HG03469 (cell line): ENCODE measurements around the gene NFIX.
"Not testable (repeated sequence)": the region's sequence is repeated elsewhere in the genome, so short reads cannot be mapped to it uniquely, and the experiment has no call there.

Experiments used
- ATAC-seq: cut with Tn5 transposase; IDR thresholded peaks from one replicate; pipeline ENCODE4 v1.9.1; 2021; ENCODE audit warnings: mild to moderate bottlenecking, moderate library complexity, moderate number of reproducible peaks; ENCODE audit not compliant: unreplicated experiment

The NFIX gene

DNA sequence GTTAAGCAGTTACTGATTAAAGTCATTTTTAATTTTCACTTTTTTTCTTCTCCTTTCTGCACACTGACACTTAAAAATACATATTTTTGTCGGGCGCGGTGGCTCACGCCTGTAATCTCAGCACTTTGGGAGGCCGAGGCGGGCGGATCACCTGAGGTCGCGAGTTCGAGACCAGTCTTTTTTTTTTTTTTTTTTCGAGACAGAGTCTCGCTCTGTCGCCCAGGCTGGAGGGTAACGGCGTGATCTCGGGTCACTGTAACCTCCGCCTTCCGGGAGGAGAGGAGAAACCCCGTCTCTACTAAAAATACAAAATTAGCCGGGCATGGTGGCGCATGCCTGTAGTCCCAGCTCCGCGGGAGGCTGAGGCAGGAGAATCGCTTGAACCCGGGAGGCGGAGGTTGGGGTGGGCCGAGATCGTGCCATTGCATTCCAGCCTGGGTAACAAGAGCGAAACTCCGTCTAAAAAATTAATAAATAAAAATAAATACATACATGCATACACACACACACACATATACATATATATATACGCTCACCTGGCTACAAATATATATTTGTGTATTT is 37.8 kb upstream of the NFIX start:
- ATAC-seq: not testable (repeated sequence)

DNA sequence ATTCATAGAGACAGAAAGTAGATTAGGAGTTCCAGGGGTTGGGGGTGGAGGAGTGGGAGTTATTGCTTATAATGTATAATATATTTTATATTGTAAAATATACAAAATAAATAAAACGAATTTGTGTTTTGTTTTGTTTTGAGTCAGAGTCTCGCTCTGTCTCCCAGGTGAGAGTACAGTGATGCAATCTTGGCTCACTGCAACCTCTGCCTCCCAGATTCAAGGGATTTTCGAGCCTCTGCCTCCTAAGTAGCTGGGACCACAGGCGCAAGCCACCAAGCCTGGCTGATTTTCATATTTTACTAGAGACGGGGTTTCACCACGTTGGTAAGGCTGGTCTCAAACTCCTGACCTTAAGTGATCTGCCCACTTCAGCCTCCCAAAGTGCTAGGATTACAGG is 35.8 kb upstream of the NFIX start:
- ATAC-seq: no peak

DNA sequence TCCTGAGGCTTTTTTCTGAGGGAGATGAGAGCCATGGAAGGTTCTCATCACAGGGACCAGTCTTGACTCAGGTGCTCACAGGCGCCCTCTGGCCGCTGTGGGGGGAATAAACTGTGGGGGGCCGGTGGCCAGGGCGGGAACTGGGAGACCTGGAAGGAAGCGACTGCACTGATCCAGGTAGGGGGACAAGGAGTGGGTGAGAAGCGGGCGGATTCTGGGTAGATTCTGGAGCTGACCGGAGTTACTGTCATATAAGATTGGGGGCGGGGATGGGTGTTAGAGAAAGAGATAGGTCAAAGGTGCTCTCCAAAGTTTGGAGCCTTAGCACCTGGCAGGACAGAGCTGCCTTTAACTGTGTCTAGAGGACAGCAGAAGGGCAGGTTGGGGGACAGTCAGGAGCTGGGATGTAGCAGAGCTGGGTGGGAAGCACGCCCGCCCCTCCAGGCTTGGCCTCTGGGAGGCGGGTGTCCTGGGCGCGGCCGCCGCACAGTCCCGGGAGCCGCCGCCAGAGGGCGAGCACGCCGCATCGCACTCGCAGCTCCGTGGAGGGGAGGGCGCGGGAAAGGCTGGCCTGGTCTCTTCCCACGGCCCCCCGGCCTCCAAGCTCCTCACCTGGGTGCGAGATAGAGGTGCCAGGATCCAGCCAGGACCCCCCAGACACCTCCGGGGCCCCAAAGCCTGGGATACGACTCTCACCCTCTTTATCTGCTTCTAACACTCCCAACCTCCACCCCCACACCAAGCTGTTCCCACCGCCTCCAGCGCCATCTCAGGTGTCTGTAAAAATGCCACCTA is 30.1 kb upstream of the NFIX start:
- ATAC-seq: no peak

DNA sequence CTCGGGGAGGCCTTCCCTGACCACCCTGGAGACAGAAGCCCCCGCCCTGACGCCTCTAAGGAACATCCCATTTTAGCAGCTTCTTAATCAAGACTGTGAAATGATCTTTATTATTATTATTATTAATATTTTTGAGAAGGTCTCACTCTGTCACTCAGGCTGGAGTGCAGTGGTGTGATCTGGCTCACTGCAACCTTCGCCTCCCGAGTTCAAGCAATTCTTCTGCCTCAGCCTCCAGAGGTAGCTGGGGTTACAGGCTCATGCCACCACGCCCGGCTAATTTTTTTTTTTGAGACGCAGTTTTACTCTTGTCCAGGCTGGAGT is 29.5 kb upstream of the NFIX start:
- ATAC-seq: no peak

DNA sequence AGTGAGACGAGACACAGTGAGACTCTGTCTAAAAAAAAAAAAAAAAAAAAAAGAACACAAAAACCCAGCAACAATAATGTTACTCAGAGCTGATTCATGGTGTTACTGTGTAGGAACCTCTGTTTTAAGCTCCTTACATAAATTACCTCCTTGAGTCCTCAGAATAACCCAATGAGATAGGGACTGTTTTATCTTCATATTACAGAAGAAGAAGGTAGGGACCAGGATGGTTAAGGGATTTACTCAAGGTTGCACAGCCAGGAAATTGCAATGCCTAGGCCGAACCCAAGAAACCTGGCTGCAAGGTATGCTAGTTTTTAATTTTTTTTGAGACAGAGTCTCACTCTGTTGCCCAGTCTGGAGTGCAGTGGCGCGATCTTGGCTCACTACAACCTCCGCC is 27.4 kb upstream of the NFIX start:
- ATAC-seq: no peak

DNA sequence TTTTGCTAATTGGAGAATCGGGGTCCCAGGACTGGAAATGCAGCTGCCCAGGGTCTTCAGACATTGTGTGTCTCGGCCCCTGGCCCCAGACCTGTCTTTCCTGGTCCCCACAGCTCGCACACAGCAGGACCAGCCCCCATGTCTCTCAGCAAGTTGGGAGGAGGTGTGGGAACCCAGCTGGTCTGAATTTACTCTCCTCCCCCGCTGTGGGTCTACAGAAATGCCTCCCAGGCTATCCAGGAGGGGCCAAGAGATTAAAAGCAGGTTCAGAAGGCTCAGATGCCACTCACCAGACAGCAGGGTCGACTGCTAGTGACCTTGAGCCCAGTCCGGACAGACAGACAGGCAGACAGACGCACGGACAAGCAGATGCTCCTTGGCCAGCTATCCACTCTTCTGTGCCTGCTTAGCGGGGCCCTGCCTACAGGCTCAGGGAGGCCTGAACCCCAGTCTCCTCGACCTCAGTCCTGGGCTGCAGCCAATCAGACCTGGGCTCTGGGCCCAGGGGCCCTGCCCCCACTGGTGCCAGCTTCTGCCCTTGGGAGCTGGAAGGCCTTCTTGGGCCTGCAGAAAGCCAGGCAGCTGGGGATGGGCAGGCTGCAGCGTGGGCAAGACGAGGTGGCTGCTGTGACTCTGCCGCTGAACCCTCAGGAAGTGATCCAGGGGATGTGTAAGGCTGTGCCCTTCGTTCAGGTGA is 25.8 kb upstream of the NFIX start, which contains the start of gene DAND5:
Gene DAND5 (plus strand): TSS at position 285 of the 697 bp plus-strand sequence. CDS start 85 bp downstream, at position 370.
- no peak for ATAC-seq

DNA sequence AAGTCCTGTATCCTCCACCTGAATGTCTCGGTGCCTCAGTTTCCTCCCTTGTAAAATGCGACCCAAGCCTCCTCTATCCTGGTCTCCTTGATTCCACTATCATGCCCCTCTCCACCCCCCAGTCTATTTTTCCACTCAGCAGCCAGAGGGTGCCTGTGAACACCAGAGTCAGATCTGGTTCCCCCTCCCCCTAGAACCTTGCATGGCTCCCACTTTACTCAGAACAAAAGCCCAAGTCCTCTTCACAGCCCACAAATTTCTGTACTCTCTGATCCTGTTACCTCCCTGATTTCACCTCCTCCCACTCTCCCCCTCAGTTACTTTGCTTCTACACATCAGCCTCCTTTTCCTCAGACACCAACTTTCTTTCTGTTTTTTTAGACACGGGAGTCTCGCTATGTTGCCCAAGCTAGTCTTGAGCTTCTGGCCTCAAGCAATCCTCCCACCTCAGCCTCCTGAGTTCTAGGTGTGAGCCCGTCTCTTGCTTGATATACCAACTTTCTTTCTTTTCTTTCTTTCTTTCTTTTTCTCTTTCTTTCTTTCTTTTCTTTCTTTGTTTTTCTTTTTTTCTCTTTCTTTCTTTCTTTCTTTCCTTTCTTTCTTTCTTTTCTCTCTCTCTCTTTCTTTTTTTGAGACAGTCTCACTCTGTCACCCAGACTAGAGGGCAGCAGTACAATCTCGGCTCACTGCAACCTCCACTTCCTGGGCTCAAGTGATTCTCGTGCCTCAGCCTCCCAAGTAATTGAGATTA is 25.0 kb upstream of the NFIX start:
- ATAC-seq: no peak

DNA sequence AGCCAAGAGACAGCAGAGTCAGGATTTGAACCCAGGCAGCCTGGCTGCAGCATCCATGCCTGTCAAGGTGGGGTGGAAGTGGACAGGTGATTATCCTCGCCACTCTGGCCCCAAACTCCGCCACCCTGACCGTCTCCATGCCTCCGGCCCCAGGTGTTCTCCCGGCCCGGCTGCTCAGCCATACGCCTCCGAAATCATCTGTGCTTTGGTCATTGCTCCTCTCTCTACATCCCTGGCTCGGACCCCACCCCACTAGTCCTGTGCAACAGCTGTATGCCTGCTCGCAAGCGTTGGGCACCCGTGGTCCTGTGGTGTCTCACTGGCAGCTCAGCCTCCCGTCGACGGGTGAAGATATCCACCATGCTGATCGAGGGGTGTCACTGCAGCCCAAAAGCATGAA is 22.0 kb upstream of the NFIX start:
- ATAC-seq: no peak

DNA sequence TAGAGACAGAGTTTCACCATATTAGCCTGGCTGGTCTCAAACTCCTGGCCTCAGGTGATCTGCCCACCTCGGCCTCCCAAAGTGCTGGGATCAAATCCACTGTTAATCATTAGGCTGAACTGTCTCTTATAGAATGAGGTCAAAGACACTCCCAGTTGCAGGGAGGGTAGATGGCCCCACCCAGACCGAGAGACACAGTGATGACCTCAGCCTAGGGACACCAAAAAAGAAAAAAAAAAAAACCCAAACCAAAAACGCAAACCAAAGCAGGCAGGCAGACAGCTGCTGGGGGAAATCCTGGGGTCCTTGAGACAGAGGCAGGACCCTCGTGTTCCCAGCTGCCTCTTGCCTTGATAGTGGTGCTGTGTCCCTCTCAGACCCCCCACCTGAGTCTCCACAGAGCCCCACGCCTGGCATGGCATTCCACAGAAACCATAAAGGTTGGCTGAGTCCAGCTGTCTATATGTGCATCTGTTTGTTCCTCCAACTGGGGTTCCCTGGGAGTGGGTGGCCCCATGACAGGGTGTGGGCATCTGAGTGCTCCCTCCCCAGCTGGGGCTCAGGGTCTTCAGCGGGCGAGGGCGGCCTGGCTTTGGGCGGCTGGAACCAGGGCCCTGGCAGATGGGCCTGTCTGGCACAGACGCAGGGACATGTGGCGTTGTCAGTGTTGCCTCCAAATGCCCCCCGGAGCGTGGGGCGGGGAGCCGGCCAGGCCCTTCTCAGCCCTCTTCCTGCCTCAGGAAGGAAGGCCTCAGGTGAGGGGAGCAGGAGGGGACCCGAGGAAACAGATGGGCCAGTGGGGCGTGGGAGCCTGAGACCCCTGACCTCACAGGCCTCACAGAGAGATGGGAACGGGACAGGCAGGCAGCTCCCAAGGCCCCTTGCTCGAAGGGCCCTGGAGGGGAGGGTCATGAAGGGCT is 20.7 kb upstream of the NFIX start:
- ATAC-seq: no peak

DNA sequence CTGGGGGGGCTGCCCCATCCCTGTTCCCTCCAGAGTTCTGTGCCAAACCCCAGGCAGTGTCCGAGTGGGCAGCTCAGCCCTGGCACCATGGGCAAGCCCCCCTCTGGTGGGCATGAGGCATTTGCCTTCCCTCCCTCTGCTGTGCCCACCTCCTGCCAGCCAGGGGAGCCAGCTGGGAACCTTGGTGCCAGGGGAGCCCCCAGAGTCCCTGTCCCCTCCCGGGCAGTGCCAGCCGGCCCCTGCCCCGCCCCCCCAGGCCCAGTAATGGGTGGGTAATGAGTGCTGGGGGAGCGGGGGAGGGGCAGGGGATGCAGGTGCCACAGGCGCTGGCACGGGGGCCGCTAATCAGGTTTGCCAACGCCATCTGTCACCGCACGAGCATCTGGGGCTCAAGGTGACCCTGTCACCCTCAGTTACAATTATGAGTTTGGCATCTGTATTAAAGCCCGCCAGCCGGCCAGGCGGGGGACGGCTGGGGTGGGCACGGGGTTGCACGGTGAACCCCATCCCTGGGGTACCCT is 20.0 kb upstream of the NFIX start:
- no peak for ATAC-seq

DNA sequence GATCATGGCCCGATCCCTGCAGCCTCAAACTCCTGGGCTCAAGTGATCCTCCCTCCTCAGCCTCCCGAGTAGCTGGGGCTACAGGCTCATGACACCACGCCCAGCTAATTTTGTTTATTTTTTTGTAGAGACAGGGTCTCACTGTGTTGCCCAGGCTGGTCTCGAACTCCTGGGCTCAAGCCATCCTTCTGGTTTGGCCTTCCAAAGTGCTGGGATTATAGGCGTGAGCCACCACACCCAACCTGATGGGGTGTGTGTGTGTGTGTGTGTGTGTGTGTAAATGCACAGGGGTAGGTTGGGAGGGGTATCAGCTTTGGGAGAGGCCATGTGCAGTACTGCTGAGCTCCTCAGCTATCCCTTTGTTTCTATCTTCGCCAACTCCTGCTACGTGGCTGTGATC is 19.2 kb upstream of the NFIX start:
- not testable (repeated sequence) for ATAC-seq

DNA sequence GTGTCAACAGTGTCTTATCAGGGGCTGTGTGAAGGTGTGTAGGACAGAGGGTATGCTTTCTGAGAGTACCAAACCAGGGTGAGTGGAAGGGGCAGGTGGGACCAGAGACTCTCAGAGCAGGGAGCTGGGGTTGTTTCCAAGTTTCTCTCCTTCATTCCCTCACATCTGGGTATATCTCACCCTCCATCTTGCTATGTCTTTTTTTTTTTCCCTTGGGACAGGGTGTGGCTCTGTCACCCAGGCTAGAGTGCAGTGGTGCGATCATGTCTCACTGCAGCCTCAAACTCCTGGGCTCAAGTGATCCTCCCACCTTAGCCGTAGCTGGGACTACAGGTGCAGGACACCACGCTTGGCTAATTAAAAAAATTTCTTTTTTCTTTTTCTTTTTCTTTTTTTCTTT is 15.3 kb upstream of the NFIX start:
- no peak for ATAC-seq

DNA sequence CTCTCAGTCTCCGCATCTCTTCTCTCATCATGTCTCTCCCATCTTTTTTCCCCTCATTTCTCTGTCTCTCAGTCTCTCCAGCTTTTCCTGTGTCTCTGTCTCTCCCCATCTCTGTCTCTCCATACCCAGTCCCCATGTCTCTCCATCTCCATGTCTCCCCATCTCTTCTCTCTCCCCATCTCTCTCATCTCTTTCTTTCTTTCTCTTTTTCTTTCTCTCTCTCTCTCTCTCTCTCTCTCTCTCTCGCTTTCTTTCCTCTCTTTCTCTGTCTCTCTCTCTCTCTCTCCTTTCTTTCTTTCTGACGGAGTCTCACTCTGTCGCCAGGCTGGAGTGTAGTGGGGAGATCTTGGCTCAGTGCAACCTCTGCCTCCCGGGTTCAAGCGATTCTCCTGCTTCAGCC is 12.6 kb upstream of the NFIX start:
- ATAC-seq: no peak

DNA sequence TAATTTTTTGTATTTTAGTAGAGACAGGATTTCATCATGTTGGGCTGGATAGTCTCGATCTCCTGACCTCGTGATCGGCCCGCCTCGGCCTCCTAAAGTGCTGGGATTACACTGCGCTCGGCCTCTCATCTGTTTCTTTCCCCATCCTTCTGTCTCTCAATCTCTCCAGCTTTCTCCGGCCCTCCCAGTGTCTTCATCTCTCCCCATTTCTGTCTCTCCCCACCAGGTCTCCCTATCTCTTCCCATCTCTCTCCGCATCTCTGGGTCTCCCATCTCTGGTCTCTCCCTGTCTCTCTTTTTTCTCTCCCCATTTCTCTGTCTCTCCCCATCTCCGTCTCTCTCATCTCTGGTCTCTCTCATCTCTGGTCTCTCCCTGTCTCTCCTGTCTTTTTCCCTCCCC is 12.2 kb upstream of the NFIX start:
- no peak for ATAC-seq

DNA sequence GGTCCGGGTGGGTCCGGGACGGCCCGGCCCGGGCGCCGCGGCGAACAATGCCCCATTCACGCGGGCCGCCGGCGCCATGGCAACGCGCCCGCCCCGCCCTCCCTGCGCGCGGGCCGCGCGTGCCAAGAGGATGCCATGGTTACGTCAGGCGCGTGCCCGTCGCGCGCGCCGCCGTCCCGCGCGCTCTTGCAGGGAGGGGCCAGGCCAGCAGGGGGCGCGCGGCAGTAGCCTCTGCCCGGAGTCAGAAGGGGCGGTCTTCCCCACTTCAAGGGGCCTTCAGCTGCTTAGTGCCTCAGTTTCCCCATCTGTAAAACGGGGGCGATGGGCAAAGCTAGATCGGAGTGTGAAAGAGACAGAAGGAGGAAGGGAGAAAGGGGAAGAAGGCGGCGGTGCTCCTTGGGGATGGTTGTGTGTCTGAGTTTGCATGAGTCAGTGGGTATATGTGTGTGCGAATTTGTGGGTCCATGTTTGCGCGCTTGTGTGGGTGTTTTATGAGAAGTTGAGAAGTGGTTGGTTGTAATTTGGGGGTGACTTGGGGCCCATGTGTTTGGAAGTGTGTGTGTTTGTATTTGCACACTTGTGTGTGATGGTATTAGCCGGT is 11.6 kb upstream of the NFIX start:
- ATAC-seq: no peak

DNA sequence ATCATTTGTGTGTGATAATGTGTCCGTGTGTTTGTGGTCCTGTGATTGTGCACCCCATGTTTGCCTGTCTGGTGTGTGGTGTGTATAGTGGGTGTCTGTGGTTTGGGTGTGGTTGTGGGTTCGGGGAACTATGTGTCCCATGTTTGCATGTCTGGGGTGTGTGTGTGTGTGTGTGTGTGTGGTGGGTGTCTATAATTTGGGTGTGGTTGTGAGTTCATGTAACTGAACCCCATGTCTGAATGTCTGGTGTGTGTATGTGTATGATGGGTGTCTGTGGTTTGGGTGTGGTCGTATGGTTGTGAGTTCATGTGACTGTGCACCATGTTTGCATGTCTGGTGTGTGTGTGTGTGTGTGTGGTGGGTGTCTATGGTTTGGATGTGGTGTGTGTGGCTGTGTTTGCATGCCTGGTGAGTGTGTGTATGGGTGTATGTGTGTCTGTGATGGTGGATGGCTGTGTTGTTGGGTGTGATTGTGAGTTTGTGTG is 11.1 kb upstream of the NFIX start:
- no peak for ATAC-seq

DNA sequence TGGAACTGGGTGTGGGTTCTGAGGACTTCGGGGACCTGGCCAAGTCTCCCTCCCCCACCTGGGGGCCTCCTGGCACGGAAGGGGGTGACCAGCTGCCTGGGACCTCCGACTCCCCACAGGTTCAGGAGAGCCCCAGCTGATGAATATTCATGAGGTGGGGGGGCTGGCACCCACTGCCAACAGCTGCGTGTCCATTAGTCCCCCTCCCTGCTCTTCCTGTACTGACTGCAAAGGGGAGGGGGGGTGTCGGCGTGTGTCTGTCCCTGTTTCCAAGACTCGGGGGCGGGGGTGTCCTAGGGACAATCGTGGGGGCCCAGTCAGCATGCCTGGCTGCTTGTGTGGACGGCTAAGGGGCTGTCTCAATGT is 10.6 kb upstream of the NFIX start:
- no peak for ATAC-seq

DNA sequence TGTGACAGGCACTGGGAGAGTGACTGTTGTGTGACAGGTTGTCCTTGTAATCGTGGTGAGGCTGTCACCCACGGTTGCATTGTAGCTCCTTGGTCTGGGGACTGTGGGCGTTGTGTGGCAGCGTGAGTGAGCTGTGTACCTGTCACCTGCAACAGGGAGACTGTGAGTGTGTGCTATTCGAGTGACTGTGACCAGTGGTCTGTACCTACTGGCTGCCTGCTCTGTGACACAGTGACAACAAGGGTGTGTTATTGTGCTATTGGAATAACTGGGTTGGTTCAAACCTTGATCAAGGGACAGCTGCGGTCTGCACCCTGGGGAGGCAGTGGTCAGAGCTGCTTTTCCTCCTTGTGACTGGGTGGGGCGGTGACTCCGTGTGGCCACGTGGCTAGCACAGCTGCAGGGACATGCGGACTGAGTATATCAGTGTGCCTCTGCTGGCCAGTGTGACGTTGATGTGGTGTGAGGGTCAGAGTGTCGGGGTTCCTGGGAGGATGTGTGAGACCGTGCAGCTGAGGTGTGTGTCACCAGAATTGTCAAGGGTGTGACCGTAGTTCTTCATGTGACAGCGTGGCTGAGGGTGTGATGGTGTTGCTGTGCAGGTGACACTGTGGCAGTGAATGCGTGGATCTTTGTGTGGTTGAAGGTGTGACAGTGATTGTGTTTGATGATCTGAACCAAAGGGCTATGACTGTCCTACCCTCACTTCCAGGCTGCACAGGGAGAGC is 10.1 kb upstream of the NFIX start:
- no peak for ATAC-seq

DNA sequence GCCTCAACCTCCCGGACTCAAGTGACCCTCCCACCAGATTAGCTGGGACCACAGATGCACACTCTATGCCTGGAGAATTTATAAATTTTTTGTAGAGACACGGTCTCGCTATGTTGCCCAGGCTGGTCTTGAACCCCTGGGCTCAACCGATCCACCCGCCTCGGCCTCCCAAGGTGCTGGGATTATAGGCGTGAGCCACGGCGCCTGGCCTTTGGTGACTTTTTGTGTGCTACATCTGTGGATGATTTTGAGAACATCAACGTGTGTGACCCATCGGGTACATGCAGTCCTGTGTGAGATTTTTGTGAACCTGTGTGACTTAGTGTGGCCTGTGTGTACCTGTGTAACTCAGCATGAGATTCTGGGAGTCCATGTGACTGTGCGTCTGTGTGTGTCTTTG is 8.5 kb upstream of the NFIX start:
- no peak for ATAC-seq
